HG02884 (cell line): Measurements from ENCODE around the gene PDE9A.

Experiments used
- ATAC-seq: cut with Tn5 transposase; IDR thresholded peaks from one replicate; pipeline ENCODE4 v1.9.1; 2021; ENCODE audit warnings: mild to moderate bottlenecking, moderate library complexity; ENCODE audit not compliant: unreplicated experiment

PDE9A gene

GRCh38 chr21:42641311-42642218 is 11.9 kb upstream of the PDE9A start:
- no peak for ATAC-seq

- no peak for ATAC-seq
Observed at GRCh38 chr21:42642219-42642745, 11.1 kb upstream of the PDE9A start.

- ATAC-seq, result no peak
Observed at GRCh38 chr21:42644223-42645208, 8.9 kb upstream of the PDE9A start.

GRCh38 chr21:42645211-42646075 is 8.0 kb upstream of the PDE9A start:
- no peak for ATAC-seq

GRCh38 chr21:42646076-42646825 is 7.2 kb upstream of the PDE9A start:
- ATAC-seq, result no peak

- ATAC-seq, result no peak
Observed at GRCh38 chr21:42646836-42647235, 6.6 kb upstream of the PDE9A start.

GRCh38 chr21:42648606-42649005 is 4.8 kb upstream of the PDE9A start:
- no peak for ATAC-seq

- no peak for ATAC-seq
Observed at GRCh38 chr21:42649122-42650032, 4.0 kb upstream of the PDE9A start.

- no peak for ATAC-seq
Observed at GRCh38 chr21:42650033-42650370, 3.4 kb upstream of the PDE9A start.

- ATAC-seq, result no peak
Observed at GRCh38 chr21:42650441-42651421, 2.7 kb upstream of the PDE9A start.

GRCh38 chr21:42651515-42652401 is 1.7 kb upstream of the PDE9A start:
- no peak for ATAC-seq

GRCh38 chr21:42652527-42653230 is 742 bp upstream of the PDE9A start:
- no peak for ATAC-seq

GRCh38 chr21:42654179-42654912 is 925 bp downstream of the PDE9A start:
- ATAC-seq, result no peak

GRCh38 chr21:42654913-42655795 is 1.7 kb downstream of the PDE9A start:
- ATAC-seq, result no peak
